Measurements from ENCODE around the gene RENBP.

Gene RENBP

GRCh38 chrX:153970357-153971123 lies 26.1 kb upstream of the RENBP start:
- Histone ChIP-seq H2BK15ac (ENCODE audit: low read length) (no peak overlapping the region), H3K79me1 (ENCODE audit: low read depth, low read length) (peaks cover 8% of the 10 kb centered on the region), H3K4me3 (ENCODE audit: low read length in 2 of 2) (peak overlapping the region; percentile 66 to 88), H3K9me3 (replicated peaks in 1 of 2; ENCODE audit: control insufficient read depth in 2 of 2, insufficient read depth in 1 of 2, low read depth in 1 of 2, low read length in 2 of 2) (no peaks in the 10 kb centered on the region), H2BK12ac (ENCODE audit: low read length) (no peak overlapping the region), H3K4ac (ENCODE audit: low read length) (no peak overlapping the region), H2BK120ac (ENCODE audit: low read depth, low read length) (no peak overlapping the region), H3K18ac (ENCODE audit: low read length) (peak overlapping the region; percentile 98), H3K27me3 (ENCODE audit: control insufficient read depth in 3 of 3, insufficient read depth in 3 of 3, low read depth in 1 of 3, low read length in 3 of 3) (peaks cover 0 to 12% (median 0%) of the 10 kb centered on the region in 3 experiments), H3K23ac (ENCODE audit: low read depth, low read length, poor library complexity) (peak overlapping the region; percentile 85), H3K27ac (replicated peaks; ENCODE audit: low read length) (peak overlapping the region; percentile 99), H3K9ac (ENCODE audit: low read depth, low read length, poor library complexity) (peak overlapping the region; percentile 90), H3K36me3 (replicated peaks in 1 of 2; ENCODE audit: control insufficient read depth in 2 of 2, insufficient read depth in 2 of 2, low read length in 2 of 2) (peaks cover 0 to 38% of the 10 kb centered on the region in 2 donors), H3K4me1 (ENCODE audit: control insufficient read depth in 2 of 2, insufficient read depth in 1 of 2, low read depth in 1 of 2, low read length in 2 of 2) (peaks cover 18 to 32% of the 10 kb centered on the region in 2 donors), H4K8ac (ENCODE audit: low read depth, low read length) (no peak overlapping the region), H3K4me2 (ENCODE audit: insufficient read depth, low read length, poor library complexity, severe bottlenecking) (peak overlapping the region; percentile 57), H2BK5ac (ENCODE audit: low read length) (peak overlapping the region; percentile 87), H3K14ac (ENCODE audit: low read length) (peak overlapping the region; percentile 38), H4K91ac (ENCODE audit: low read depth, low read length, poor library complexity) (no peak overlapping the region), H2AFZ (ENCODE audit: low read length) (peak overlapping the region; percentile 78), H2AK5ac (ENCODE audit: low read depth, low read length) (peak overlapping the region; percentile 81)
- no CpG with 5 or more reads among the region's 49 CpGs for WGBS, 2 donors (ENCODE audit: extremely low coverage in 2 of 2, insufficient read length in 2 of 2, insufficient replicate concordance in 1 of 2)
- DNase-seq (ENCODE audit: low spot score) = peak; percentile 46

GRCh38 chrX:153969904-153970356 lies 25.5 kb upstream of the RENBP start:
- H3K14ac ChIP-seq (ENCODE audit: low read length) = no peak overlapping the region
- no peaks in the 10 kb centered on the region for H3K9me3 ChIP-seq (replicated peaks in 1 of 2; ENCODE audit: control insufficient read depth in 2 of 2, insufficient read depth in 1 of 2, low read depth in 1 of 2, low read length in 2 of 2)
- no peak overlapping the region for H4K91ac ChIP-seq (ENCODE audit: low read depth, low read length, poor library complexity)
- peaks cover 8% of the 10 kb centered on the region for H3K79me1 ChIP-seq (ENCODE audit: low read depth, low read length)
- DNase-seq (ENCODE audit: low spot score) = no peak
- no peak overlapping the region for H2BK15ac ChIP-seq (ENCODE audit: low read length)
- H4K8ac ChIP-seq (ENCODE audit: low read depth, low read length) = no peak overlapping the region
- H3K27me3 ChIP-seq (ENCODE audit: control insufficient read depth in 3 of 3, insufficient read depth in 3 of 3, low read depth in 1 of 3, low read length in 3 of 3) = peaks cover 0 to 15% (median 0%) of the 10 kb centered on the region in 3 experiments
- peak overlapping the region; percentile 69 for H3K4me2 ChIP-seq (ENCODE audit: insufficient read depth, low read length, poor library complexity, severe bottlenecking)
- H3K4me3 ChIP-seq (ENCODE audit: low read length in 2 of 2) = peak overlapping the region; percentile 66 to 80
- H2AFZ ChIP-seq (ENCODE audit: low read length) = peak overlapping the region; percentile 53
- no peak overlapping the region for H2BK12ac ChIP-seq (ENCODE audit: low read length)
- H3K4ac ChIP-seq (ENCODE audit: low read length) = no peak overlapping the region
- H3K9ac ChIP-seq (ENCODE audit: low read depth, low read length, poor library complexity) = peak overlapping the region; percentile 21
- no CpG with 5 or more reads among the region's 26 CpGs for WGBS, 2 donors (ENCODE audit: extremely low coverage in 2 of 2, insufficient read length in 2 of 2, insufficient replicate concordance in 1 of 2)
- peak overlapping the region; percentile 70 for H3K27ac ChIP-seq (replicated peaks; ENCODE audit: low read length)
- H3K23ac ChIP-seq (ENCODE audit: low read depth, low read length, poor library complexity) = peak overlapping the region; percentile 17
- H2BK5ac ChIP-seq (ENCODE audit: low read length) = no peak overlapping the region
- no peak overlapping the region for H3K18ac ChIP-seq (ENCODE audit: low read length)
- peaks cover 18 to 32% of the 10 kb centered on the region in 2 donors for H3K4me1 ChIP-seq (ENCODE audit: control insufficient read depth in 2 of 2, insufficient read depth in 1 of 2, low read depth in 1 of 2, low read length in 2 of 2)
- peaks cover 0 to 44% of the 10 kb centered on the region in 2 donors for H3K36me3 ChIP-seq (replicated peaks in 1 of 2; ENCODE audit: control insufficient read depth in 2 of 2, insufficient read depth in 2 of 2, low read length in 2 of 2)
- no peak overlapping the region for H2BK120ac ChIP-seq (ENCODE audit: low read depth, low read length)
- no peak overlapping the region for H2AK5ac ChIP-seq (ENCODE audit: low read depth, low read length)

- no peak for DNase-seq (ENCODE audit: low spot score)
- WGBS, 2 donors (ENCODE audit: extremely low coverage in 2 of 2, insufficient read length in 2 of 2, insufficient replicate concordance in 1 of 2) = no CpG with 5 or more reads among the region's 25 CpGs
Observed at GRCh38 chrX:153969125-153969903, 24.9 kb upstream of the RENBP start.

GRCh38 chrX:153968754-153969124 lies 24.3 kb upstream of the RENBP start:
- H3K9me3 ChIP-seq (replicated peaks in 1 of 2; ENCODE audit: control insufficient read depth in 2 of 2, insufficient read depth in 1 of 2, low read depth in 1 of 2, low read length in 2 of 2) = no peaks in the 10 kb centered on the region
- no peak overlapping the region for H2BK15ac ChIP-seq (ENCODE audit: low read length)
- H3K36me3 ChIP-seq (replicated peaks in 1 of 2; ENCODE audit: control insufficient read depth in 2 of 2, insufficient read depth in 2 of 2, low read length in 2 of 2) = peaks cover 4 to 56% of the 10 kb centered on the region in 2 donors
- H4K91ac ChIP-seq (ENCODE audit: low read depth, low read length, poor library complexity) = no peak overlapping the region
- peak overlapping the region; percentile 66 to 80 for H3K4me3 ChIP-seq (ENCODE audit: low read length in 2 of 2)
- no peak overlapping the region for H3K4ac ChIP-seq (ENCODE audit: low read length)
- H2BK12ac ChIP-seq (ENCODE audit: low read length) = no peak overlapping the region
- H3K4me2 ChIP-seq (ENCODE audit: insufficient read depth, low read length, poor library complexity, severe bottlenecking) = peak overlapping the region; percentile 69
- no peak overlapping the region for H3K18ac ChIP-seq (ENCODE audit: low read length)
- no peak overlapping the region for H2BK120ac ChIP-seq (ENCODE audit: low read depth, low read length)
- no peak overlapping the region for H2BK5ac ChIP-seq (ENCODE audit: low read length)
- H3K23ac ChIP-seq (ENCODE audit: low read depth, low read length, poor library complexity) = no peak overlapping the region
- peaks cover 16 to 28% of the 10 kb centered on the region in 2 donors for H3K4me1 ChIP-seq (ENCODE audit: control insufficient read depth in 2 of 2, insufficient read depth in 1 of 2, low read depth in 1 of 2, low read length in 2 of 2)
- H3K27ac ChIP-seq (replicated peaks; ENCODE audit: low read length) = no peak overlapping the region
- no CpG with 5 or more reads among the region's 12 CpGs for WGBS, 2 donors (ENCODE audit: extremely low coverage in 2 of 2, insufficient read length in 2 of 2, insufficient replicate concordance in 1 of 2)
- H2AK5ac ChIP-seq (ENCODE audit: low read depth, low read length) = no peak overlapping the region
- H3K14ac ChIP-seq (ENCODE audit: low read length) = no peak overlapping the region
- no peak overlapping the region for H4K8ac ChIP-seq (ENCODE audit: low read depth, low read length)
- DNase-seq (ENCODE audit: low spot score) = no peak
- no peak overlapping the region for H3K9ac ChIP-seq (ENCODE audit: low read depth, low read length, poor library complexity)
- H3K79me1 ChIP-seq (ENCODE audit: low read depth, low read length) = peaks cover 3% of the 10 kb centered on the region
- no peak overlapping the region for H2AFZ ChIP-seq (ENCODE audit: low read length)
- H3K27me3 ChIP-seq (ENCODE audit: control insufficient read depth in 3 of 3, insufficient read depth in 3 of 3, low read depth in 1 of 3, low read length in 3 of 3) = peaks cover 0 to 9% (median 0%) of the 10 kb centered on the region in 3 experiments

More at GRCh38 chrX:153969125-153969903, 24.9 kb upstream of the RENBP start:
- peaks cover 8% of the 10 kb centered on the region for H3K79me1 ChIP-seq (ENCODE audit: low read depth, low read length)
- no peak overlapping the region for H4K8ac ChIP-seq (ENCODE audit: low read depth, low read length)
- no peak overlapping the region for H3K18ac ChIP-seq (ENCODE audit: low read length)
- H3K23ac ChIP-seq (ENCODE audit: low read depth, low read length, poor library complexity) = peak overlapping the region; percentile 17
- H2BK120ac ChIP-seq (ENCODE audit: low read depth, low read length) = no peak overlapping the region
- no peak overlapping the region for H3K4ac ChIP-seq (ENCODE audit: low read length)
- peaks cover 0 to 12% (median 0%) of the 10 kb centered on the region in 3 experiments for H3K27me3 ChIP-seq (ENCODE audit: control insufficient read depth in 3 of 3, insufficient read depth in 3 of 3, low read depth in 1 of 3, low read length in 3 of 3)
- H2AFZ ChIP-seq (ENCODE audit: low read length) = no peak overlapping the region
- peaks cover 2 to 50% of the 10 kb centered on the region in 2 donors for H3K36me3 ChIP-seq (replicated peaks in 1 of 2; ENCODE audit: control insufficient read depth in 2 of 2, insufficient read depth in 2 of 2, low read length in 2 of 2)
- peak overlapping the region; percentile 69 for H3K4me2 ChIP-seq (ENCODE audit: insufficient read depth, low read length, poor library complexity, severe bottlenecking)
- H3K27ac ChIP-seq (replicated peaks; ENCODE audit: low read length) = peak overlapping the region; percentile 70
- H3K4me1 ChIP-seq (ENCODE audit: control insufficient read depth in 2 of 2, insufficient read depth in 1 of 2, low read depth in 1 of 2, low read length in 2 of 2) = peaks cover 16 to 32% of the 10 kb centered on the region in 2 donors
- H3K9ac ChIP-seq (ENCODE audit: low read depth, low read length, poor library complexity) = peak overlapping the region; percentile 84
- H4K91ac ChIP-seq (ENCODE audit: low read depth, low read length, poor library complexity) = no peak overlapping the region
- no peak overlapping the region for H2BK15ac ChIP-seq (ENCODE audit: low read length)
- H3K4me3 ChIP-seq (ENCODE audit: low read length in 2 of 2) = peak overlapping the region; percentile 66 to 80
- no peak overlapping the region for H2BK12ac ChIP-seq (ENCODE audit: low read length)
- peak overlapping the region; percentile 38 for H3K14ac ChIP-seq (ENCODE audit: low read length)
- H2BK5ac ChIP-seq (ENCODE audit: low read length) = no peak overlapping the region
- H2AK5ac ChIP-seq (ENCODE audit: low read depth, low read length) = no peak overlapping the region
- no peaks in the 10 kb centered on the region for H3K9me3 ChIP-seq (replicated peaks in 1 of 2; ENCODE audit: control insufficient read depth in 2 of 2, insufficient read depth in 1 of 2, low read depth in 1 of 2, low read length in 2 of 2)

Data from neuronal stem cell (in vitro differentiated cells).